GM18951 (cell line): ENCODE measurements around the gene BAG5.
"Not testable (repeated sequence)": the region's sequence is repeated elsewhere in the genome, so short reads cannot be mapped to it uniquely, and the experiment has no call there.

Experiments
- POLR2A ChIP-seq: IDR thresholded peaks from 4 replicates; pipeline ENCODE4 v1.6.1; 2011; ENCODE audit warnings: mild to moderate bottlenecking; ENCODE audit not compliant: insufficient read length, insufficient read depth; ENCODE audit errors: extremely low read depth
- in situ Hi-C: fragments of 300-500 bp; cut with MboI; formaldehyde crosslinking; loops from one replicate; pipeline ENCODE4 v1.12.0; 2022; ENCODE audit warnings: low sequenced_read_pairs, mixed read lengths, inconsistent platforms; ENCODE audit not compliant: unreplicated experiment

Gene BAG5

DNA sequence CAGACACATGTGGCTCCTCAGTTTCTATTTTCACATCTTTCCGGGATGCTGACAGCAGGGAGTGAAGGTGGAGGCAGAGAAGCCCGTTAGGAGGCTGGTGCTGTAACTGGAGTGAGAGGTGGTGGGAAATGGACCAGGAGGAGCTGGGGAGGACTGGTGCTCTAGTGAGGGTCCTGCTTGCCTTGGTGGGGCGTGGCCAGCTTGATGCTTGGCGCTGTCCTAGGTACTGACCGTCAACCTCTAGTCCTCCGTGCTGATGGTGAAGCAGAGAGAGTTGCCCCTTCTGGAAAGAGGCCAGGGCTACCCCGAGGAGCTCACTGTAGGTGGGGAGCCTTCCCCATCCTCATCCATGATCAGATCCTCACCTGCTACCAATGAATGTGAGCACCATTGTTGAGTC lies 32.1 kb downstream of the BAG5 start:
- TF ChIP-seq POLR2A = no peak
- in situ Hi-C loops = no loop called here

DNA sequence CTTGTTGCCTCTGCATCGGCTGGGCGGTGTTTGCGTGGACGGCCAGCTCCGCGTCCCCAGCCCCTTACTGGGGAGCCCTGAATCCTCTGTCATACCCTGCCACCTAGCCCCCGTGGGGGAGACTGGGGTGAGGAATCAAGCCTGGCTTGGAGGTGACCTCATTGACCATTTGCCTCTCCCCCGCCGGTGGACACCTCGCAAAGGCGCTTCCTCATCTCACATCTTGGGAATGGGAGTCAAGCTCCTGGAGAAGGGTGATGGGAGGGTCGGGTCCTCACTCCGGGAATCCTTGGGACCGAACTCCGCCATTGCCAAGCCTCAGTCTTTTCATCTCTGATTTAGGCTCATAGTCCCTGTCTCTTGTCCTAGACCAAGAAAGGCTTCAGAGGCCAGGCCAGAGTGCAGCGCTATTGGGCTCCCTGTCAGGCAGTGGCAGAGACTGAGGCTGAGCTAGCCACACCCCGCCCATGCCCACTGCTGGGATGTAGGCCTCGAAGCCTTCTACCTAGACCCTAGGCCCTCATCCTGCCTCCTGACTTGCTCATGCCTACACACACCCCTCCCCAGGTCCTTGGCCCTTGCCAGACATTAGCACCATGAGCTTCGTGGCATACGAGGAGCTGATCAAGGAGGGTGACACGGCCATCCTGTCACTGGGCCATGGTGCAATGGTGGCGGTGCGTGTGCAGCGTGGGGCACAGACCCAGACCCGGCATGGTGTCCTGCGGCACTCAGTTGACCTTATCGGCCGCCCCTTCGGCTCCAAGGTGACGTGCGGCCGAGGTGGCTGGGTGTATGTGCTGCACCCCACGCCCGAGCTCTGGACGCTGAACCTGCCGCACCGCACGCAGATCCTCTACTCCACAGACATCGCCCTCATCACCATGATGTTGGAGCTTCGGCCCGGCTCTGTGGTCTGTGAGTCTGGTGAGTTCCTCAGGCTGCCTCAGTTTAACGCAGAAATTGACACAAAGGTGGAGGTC lies 32.8 kb downstream of the BAG5 start:
- in situ Hi-C loops = no loop called here
- no peak for TF ChIP-seq POLR2A

- peak; percentile 78 for TF ChIP-seq POLR2A
- in situ Hi-C loops = no loop called here
Measured at GRCh38 chr14:103528587-103529382, 33.7 kb downstream of the BAG5 start, which contains the start of gene TRMT61A. TRMT61A (plus strand) TSS chr14:103529196; CDS start chr14:103529979, 783 bp downstream.

DNA sequence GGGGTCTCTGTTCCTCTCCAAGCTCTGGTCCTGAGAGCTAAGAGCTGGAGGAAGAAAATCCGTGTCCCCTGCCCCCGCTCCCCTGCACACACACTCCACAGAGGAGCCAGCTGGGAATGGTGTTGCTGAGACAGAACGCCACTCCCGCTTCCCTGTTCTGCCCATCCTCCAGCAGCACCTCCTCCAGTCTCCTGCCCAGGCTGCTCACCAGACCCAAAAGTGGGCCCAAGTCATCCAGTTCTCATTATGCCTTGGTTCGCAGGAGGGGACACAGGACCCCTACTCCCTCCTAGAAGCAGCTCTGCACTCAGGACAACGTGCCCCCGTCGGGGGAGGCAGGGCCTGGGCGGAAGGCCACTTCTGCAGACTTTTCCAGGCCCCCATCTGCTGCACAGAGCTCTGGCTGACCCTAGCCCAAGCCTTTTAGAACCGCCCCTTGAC lies 34.3 kb downstream of the BAG5 start:
- in situ Hi-C loops = no loop called here
- TF ChIP-seq POLR2A = no peak

- in situ Hi-C loops = no loop called here
- peak; percentile 30 for TF ChIP-seq POLR2A
Measured at GRCh38 chr14:103527408-103528145, 34.9 kb downstream of the BAG5 start.

DNA sequence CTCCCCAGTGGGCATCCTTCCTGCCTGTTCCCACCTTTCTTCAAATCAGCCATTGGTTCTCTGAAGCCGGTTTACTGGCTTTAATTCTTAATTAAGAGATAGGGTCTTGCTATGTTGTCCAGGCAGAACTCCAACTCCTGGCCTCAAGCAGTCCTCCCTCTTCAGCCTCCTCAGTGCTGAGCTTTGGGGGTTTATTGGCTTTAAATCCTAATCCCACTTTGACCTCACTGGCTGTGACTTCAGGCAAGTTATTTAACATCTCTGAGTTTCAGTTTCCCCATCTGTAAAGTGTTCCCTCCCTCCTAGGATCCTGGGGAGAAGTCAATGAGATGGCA lies 35.6 kb downstream of the BAG5 start:
- no peak for TF ChIP-seq POLR2A
- in situ Hi-C loops = no loop called here

DNA sequence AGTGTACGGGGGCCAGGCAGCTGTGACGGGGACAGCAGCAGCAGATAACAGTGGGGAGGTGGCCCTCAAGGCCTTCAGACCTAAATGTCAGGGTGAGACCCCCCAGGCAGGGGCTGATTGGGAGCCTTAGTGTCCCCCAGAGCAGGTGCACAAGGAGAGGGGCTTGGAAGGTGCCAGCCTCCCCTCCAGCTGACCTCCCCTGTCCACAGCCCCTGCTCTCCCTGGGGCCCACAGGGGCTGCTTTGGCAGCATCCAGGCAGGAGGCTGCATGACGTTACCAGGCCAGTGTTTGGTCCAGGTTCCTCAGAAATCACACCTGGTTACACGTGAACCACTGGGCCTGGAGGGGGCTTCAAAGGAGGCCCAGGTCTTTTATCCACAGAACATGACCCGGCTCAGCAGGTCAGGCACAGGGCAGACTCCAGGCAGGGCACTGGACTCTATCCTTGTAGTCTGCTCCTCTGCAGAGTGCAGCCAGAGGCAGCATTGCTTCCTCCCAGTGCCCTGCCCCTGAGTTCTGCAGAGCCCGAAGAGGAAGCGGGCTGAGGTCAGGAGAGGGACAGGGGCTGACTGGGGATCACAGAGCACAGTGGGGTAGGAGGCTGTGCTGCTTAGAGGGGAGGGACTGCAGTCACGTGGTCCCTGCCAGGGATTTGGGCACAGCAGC lies 36.1 kb downstream of the BAG5 start:
- in situ Hi-C loops = no loop called here
- no peak for TF ChIP-seq POLR2A

DNA sequence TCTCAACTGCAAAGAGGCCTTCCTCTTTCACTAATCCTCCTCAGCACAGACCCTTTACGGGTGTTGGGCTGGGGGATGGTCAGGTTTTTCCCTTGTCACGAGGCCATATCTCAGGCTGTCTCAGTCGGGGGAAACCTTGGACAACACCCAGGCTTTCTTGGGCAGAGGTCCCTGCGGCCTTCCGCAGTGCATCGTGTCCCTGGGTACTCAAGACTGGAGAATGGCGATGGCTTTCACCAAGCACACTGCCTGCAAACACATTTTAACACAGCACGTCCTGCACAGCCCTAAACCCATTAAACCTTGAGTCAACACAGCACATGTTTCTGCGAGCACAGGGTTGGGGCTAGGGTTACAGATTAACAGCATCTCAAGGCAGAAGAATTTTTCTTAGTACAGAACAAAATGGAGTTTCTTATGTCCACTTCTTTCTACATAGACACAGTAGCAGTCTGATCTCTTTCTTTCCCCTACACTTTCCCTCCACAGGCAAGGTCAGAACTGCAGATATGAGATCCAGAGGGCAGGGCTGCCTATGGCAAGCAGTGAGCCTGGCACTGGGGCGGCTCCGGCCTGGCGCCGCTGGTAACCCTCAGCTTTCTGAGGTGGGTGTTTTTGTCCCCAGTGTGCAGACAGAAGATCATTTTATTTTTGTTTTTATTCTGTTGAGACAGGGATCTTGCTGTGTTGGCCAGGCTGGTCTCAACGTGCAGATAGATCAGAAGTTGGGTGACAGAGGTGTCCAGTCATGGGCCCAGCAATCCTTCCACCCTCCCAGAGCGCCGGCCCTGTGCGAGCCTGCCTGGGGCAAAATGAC lies 36.8 kb downstream of the BAG5 start:
- in situ Hi-C loops = not testable (repeated sequence)

DNA sequence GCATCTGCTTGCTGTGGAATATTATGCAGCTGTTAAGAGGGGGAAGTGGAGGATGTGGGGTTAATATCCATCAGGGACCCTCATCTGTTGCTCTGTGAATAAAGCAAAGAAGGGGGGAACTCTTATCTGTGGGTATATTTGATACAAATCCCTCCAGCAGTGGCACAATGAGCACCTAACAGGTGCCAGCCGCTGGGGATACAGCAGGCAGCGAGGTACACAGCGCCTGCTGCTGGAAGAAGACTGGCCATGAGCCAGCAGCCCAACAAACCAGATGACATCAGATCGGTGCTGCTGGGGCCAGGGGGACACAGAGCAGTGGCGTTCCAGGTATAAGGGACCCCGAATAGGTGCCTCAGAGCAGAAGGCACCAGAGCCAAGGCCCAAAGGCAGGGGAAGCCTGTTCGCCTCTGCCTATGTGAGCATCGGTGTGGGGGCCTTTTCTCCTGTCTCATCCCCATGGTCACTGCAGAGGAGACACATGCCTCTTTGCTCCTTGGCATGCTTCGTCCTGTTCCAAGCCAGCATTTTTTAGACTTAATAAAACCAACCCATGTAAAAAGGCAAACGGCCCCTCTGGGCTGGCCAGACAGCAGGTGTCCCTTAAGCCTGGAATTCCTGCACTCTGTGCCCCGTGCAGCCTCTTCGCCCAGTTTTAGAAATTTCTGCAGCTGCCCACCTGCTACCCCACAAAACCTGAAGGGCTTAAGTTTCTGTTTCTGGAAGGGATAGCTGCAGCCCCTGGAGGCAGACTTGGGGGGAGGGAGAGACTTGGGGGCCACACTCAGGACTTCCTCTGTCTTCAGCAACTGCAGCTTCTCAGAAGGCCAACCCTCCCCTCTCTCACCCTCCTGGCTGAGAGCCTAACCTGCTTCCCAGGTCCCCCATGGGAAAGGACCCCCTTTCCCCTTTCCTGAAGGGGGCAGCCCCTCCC lies 38.2 kb downstream of the BAG5 start:
- in situ Hi-C loops = no loop called here
- TF ChIP-seq POLR2A = no peak

GRCh38 chr14:103523575-103523954 lies 38.9 kb downstream of the BAG5 start:
- in situ Hi-C loops = no loop called here
- TF ChIP-seq POLR2A = no peak

- TF ChIP-seq POLR2A = no peak
- in situ Hi-C loops = no loop called here
Measured at GRCh38 chr14:103522649-103523574, 39.5 kb downstream of the BAG5 start, which contains the start of gene CKB. CKB (minus strand) TSS chr14:103522830; CDS start chr14:103522493, 337 bp downstream.
